HepG2 (cell line): ENCODE data around the gene PDCL3. TPM values are rescaled to one million over a fixed set of nuclear protein-coding genes. Genes with fewer than 3 reads are reported as not detected.

Experiments
- ATAC-seq: fragments of 200-7000 bp; cut with Tn5 transposase; 3 replicates; pipeline ENCODE4 v1.9.1; 2020; ENCODE audit warnings: mild to moderate bottlenecking, moderate library complexity
- BruUV-seq: library from RNA; stranded (reverse); fragments of 400-500 nt; replicated peaks from 2 replicates; lab custom pipeline; 2021; lab: Mats Ljungman, UMichigan
- CTCF ChIA-PET: fragments of 300-600 bp; formaldehyde crosslinking; extraction: SDS; loops from one replicate; lab custom pipeline; 2021; ENCODE audit warnings: low total read pairs, inconsistent platforms, low intra/inter-chr PET ratio; lab: Yijun Ruan, JAX
- POLR2A ChIA-PET: fragments of 350-600 bp; sonication (Branson Sonifier 250); formaldehyde crosslinking; loops from one replicate; lab custom pipeline; 2020; ENCODE audit warnings: antibody characterized with exemption, inconsistent platforms; lab: Yijun Ruan, JAX
- DNase-seq: peaks from one replicate; pipeline ENCODE4 v3.0.0-alpha.2; 2015; ENCODE audit warnings: low spot score
- FAIRE-seq: peaks from 3 replicates; lab custom pipeline; 2011; peaks lifted over from hg19 to GRCh38; lab: Jason Lieb, UNC
- H2AFZ ChIP-seq: one replicate; pipeline ENCODE4 v1.6.1; 2011; ENCODE audit warnings: low read length, inconsistent platforms
- H3K27ac ChIP-seq: fragments of 300-600 bp; 3 replicates; pipeline ENCODE4 v1.8.0; 2011; ENCODE audit warnings: mixed run types, mild to moderate bottlenecking, mixed read lengths, low read length, inconsistent platforms; ENCODE audit not compliant: insufficient read depth; ENCODE audit errors: extremely low read length
- H3K27me3 ChIP-seq, 2 experiments: fragments of 200-600 bp in 1 of 2; 2 replicates in 1 of 2; 3 replicates in 1 of 2; pipeline versions ENCODE4 v1.6.0 to v1.8.0; 2011; ENCODE audit warnings: low read length in 2 of 2, mild to moderate bottlenecking in 2 of 2, moderate library complexity in 2 of 2, inconsistent platforms in 1 of 2; ENCODE audit not compliant: insufficient read depth in 2 of 2, control insufficient read depth in 1 of 2
- H3K36me3 ChIP-seq, 2 experiments: fragments of 200-600 bp in 1 of 2; replicated peaks in 1 of 2; 2 replicates in 1 of 2; 3 replicates in 1 of 2; pipeline versions ENCODE4 v1.5.1 to v1.8.0; 2011; ENCODE audit warnings: low read length in 2 of 2, inconsistent platforms in 1 of 2; ENCODE audit not compliant: insufficient read depth in 2 of 2, control insufficient read depth in 1 of 2
- H3K4me1 ChIP-seq: 2 replicates; pipeline ENCODE4 v1.5.1; 2012; ENCODE audit warnings: low read length, inconsistent platforms; ENCODE audit not compliant: insufficient read depth
- H3K4me2 ChIP-seq: 2 replicates; pipeline ENCODE4 v1.6.0; 2011; ENCODE audit warnings: low read depth, low read length, inconsistent platforms
- H3K4me3 ChIP-seq, 3 experiments: fragments of 200-600 bp in 1 of 3; sonication (generic), shearing (Covaris generic) in 1 of 3; replicated peaks in 1 of 3; 2 replicates each; pipeline ENCODE4 v1.5.1; 2011 to 2016; ENCODE audit warnings: low read length in 3 of 3, inconsistent platforms in 2 of 3, low read depth in 2 of 3, mild to moderate bottlenecking in 2 of 3, control low read depth in 1 of 3, mixed read lengths in 1 of 3; ENCODE audit not compliant: insufficient read depth in 1 of 3
- H3K79me2 ChIP-seq: one replicate; pipeline ENCODE4 v1.6.1; 2011; ENCODE audit warnings: low read length, inconsistent platforms; ENCODE audit not compliant: insufficient read depth
- H3K9ac ChIP-seq: 2 replicates; pipeline ENCODE4 v1.6.0; 2011; ENCODE audit warnings: mild to moderate bottlenecking, low read depth, low read length, inconsistent platforms; ENCODE audit not compliant: insufficient read depth
- H3K9me3 ChIP-seq: 2 replicates; pipeline ENCODE4 v1.5.1; 2012; ENCODE audit warnings: mild to moderate bottlenecking, low read length
- H4K20me1 ChIP-seq: 2 replicates; pipeline ENCODE4 v1.6.0; 2011; ENCODE audit warnings: inconsistent platforms, mild to moderate bottlenecking, low read length, moderate library complexity; ENCODE audit not compliant: insufficient read depth
- CHCHD3 ChIP-seq: sonication (generic); formaldehyde crosslinking; IDR thresholded peaks from 2 replicates; pipeline ENCODE4 v1.8.0; 2022; ENCODE audit warnings: mild to moderate bottlenecking, missing genetic modification reagents, moderate library complexity
- DPF2 ChIP-seq: sonication (generic); formaldehyde crosslinking; IDR thresholded peaks from 2 replicates; pipeline ENCODE4 v1.4.0; 2020; ENCODE audit warnings: mild to moderate bottlenecking, low read depth, missing genetic modification reagents, borderline replicate concordance
- EZH2 ChIP-seq: conservative IDR thresholded peaks from 2 replicates; pipeline ENCODE4 v1.6.1; 2012; ENCODE audit warnings: mild to moderate bottlenecking, low read depth, low read length, moderate library complexity
- FOXA3 ChIP-seq: IDR thresholded peaks from 2 replicates; pipeline ENCODE4 v1.6.1; 2016; ENCODE audit warnings: missing genetic modification reagents, missing compliant biosample characterization
- ISX ChIP-seq: sonication (generic); formaldehyde crosslinking; conservative IDR thresholded peaks from 2 replicates; pipeline ENCODE4 v1.5.0; 2020; ENCODE audit warnings: missing genetic modification reagents
- KDM3A ChIP-seq: IDR thresholded peaks from 2 replicates; pipeline ENCODE4 v1.6.1; 2018; ENCODE audit warnings: low read depth, missing compliant biosample characterization
- NFYC ChIP-seq: IDR thresholded peaks from 2 replicates; pipeline ENCODE4 v1.6.1; 2016; ENCODE audit warnings: missing genetic modification reagents, missing compliant biosample characterization
- NR0B2 ChIP-seq: sonication (generic); formaldehyde crosslinking; IDR thresholded peaks from 2 replicates; pipeline ENCODE4 v1.4.0; 2020; ENCODE audit warnings: mild to moderate bottlenecking, missing genetic modification reagents
- SOX6 ChIP-seq, 2 experiments: fragments of 450-650 bp in 1 of 2; sonication (generic) in 1 of 2; formaldehyde crosslinking in 1 of 2; IDR thresholded peaks; 2 replicates each; pipeline versions ENCODE4 v1.4.0 to v1.6.1; 2017 to 2020; ENCODE audit warnings: antibody characterized with exemption in 1 of 2, mild to moderate bottlenecking in 1 of 2, missing genetic modification reagents in 1 of 2
- YEATS4 ChIP-seq: sonication (generic); formaldehyde crosslinking; IDR thresholded peaks from 2 replicates; pipeline ENCODE4 v1.4.0; 2020; ENCODE audit warnings: missing genetic modification reagents, borderline replicate concordance
- ZKSCAN1 ChIP-seq: fragments of 150-350 bp; IDR thresholded peaks from 2 replicates; pipeline ENCODE4 v1.6.1; 2014; ENCODE audit warnings: low read length
- ZNF484 ChIP-seq: sonication (generic); formaldehyde crosslinking; IDR thresholded peaks from 2 replicates; pipeline ENCODE4 v1.5.1; 2020; ENCODE audit warnings: mild to moderate bottlenecking, low read depth, missing genetic modification reagents, borderline replicate concordance
- ZNF512B ChIP-seq: sonication (generic); formaldehyde crosslinking; IDR thresholded peaks from 2 replicates; pipeline ENCODE4 v1.5.1; 2020; ENCODE audit warnings: missing genetic modification reagents, mild to moderate bottlenecking, borderline replicate concordance
- ZNF784 ChIP-seq: sonication (generic); formaldehyde crosslinking; IDR thresholded peaks from 2 replicates; pipeline ENCODE4 v1.5.1; 2020; ENCODE audit warnings: missing genetic modification reagents, mild to moderate bottlenecking, borderline replicate concordance
- ZNF841 ChIP-seq: sonication (generic); formaldehyde crosslinking; IDR thresholded peaks from 2 replicates; pipeline ENCODE4 v1.8.1; 2023; ENCODE audit warnings: missing genetic modification reagents, borderline replicate concordance
- WGBS: methylation state at CpG from one replicate; pipeline ENCODE4 v1.1.6; 2017; ENCODE audit warnings: low lambda C conversion rate; 5-methylcytosine and 5-hydroxymethylcytosine counted together
- in situ Hi-C: cut with HindIII; loops from 2 replicates; pipeline ENCODE4 v1.10.0; 2017; ENCODE audit warnings: low pct_unique_long_range_greater_than_20kb; ENCODE audit not compliant: extremely low pct_ligation_motif_present
- intact Hi-C: fragments of 100-400 bp; cut with micrococcal nuclease; formaldehyde crosslinking; loops from one replicate; pipeline ENCODE4 v1.10.0; 2022; ENCODE audit not compliant: unreplicated experiment
- polyA plus RNA-seq, 8 experiments: library from polyadenylated mRNA; depleted of rRNA in 3 of 8; stranded (reverse) in 7 of 8; unstranded in 1 of 8; fragments of >200 nt; fragmentation: Illumina TruSeq in 4 of 8; extraction: Trizol in 4 of 8; gene quantifications; 2 replicates each; pipeline versions ENCODE4 v1.2.1 to v1.2.3, GENCODE V29; 2011 to 2016; ENCODE audit warnings: low read depth in 4 of 8, missing spikeins in 1 of 8, mixed read lengths in 1 of 8; ENCODE audit not compliant: insufficient read depth in 1 of 8
- total RNA-seq, 5 experiments: library from RNA; depleted of rRNA; stranded (reverse); fragments of >200 nt; fragmentation: Illumina TruSeq; extraction: Trizol; gene quantifications; 2 replicates each; pipeline ENCODE4 v1.2.3, GENCODE V29; 2016; ENCODE audit warnings: low read depth in 1 of 5
- TF ChIP-seq, protein P1 (sequence below): IDR thresholded peaks from 2 replicates; pipeline ENCODE4 v1.6.1; 2016; ENCODE audit warnings: mild to moderate bottlenecking, missing biosample characterization, missing genetic modification reagents

Gene PDCL3
- total and polyA plus RNA-seq, 2 of the 13 experiments (the other 11 are each of a cell fraction or from before 2014, with no cell fraction given): 14.4 to 24.4 TPM

DNA sequence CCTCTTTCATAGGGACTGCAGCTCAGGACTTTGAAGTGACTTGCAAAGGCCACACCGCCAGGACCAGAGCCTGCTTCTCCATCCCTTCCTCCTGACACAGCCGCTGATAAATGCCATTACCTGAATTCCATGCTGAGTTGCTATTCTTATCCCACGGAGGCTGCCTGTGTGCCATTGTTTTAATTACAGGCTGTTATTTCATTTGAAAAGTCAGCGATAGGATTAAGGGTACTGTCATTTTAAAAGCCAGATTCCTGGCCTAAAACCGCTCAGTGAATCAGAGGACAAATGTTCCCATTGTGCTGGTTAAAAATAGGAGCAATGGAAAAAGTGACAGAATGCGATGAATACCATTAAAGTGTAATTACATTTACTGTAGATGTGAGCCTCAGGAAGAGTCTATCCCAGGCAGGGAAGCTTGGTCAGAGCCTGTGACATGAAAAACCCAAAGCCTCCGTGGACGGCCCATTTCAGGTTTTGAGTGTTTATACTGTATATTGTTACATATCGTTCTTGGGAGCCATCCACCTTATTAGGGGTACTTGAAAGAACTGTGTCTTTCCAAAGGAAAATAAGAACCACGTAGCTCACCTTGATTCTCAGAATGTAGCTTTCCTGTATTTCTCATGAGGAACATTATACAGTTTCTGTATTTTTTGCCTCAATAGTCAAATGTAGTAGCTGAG lies 41.3 kb downstream of the PDCL3 start (continued):
- TF ChIP-seq ISX (CRISPR knock-in tag) (no peak), NR0B2 (no peak), ZNF484 (CRISPR knock-in tag) (no peak), ZKSCAN1 (no peak), ZNF784 (CRISPR knock-in tag) (no peak)
- TF ChIP-seq, all 625 proteins: peak for 0

DNA sequence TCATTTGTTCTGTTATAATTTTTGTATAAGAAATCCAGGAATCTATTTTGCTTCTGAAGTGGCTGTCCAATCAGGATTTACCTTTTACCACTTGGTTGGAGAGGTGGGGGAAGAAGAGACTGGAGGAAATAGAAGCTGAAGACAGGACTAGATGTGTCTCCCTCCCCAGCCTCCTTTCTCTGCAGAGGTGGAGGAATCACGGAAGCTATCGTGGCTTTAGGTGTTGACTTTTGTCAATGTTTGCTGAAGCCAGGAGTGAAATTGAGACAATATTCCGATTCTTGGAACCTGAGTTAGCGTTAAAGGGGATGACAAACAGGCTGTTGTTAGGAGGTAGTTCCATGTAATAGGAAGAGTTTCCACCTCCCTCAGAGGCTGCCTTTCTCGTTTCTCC lies 43.5 kb downstream of the PDCL3 start:
- no TSS peak for BruUV-seq
- Histone ChIP-seq H3K79me2 (no peaks in the 10 kb centered on the region), H3K4me1 (peaks cover 19% of the 10 kb centered on the region), H3K27ac (no peak overlapping the region), H3K9me3 (no peaks in the 10 kb centered on the region), H3K36me3 (no peaks in the 10 kb centered on the region), H2AFZ (no peak overlapping the region), H3K27me3 (peaks cover 0 to 28% of the 10 kb centered on the region in 2 experiments; a peak in 3 of 5 replicates), H3K4me2 (peak overlapping the region; percentile 81), H3K9ac (no peak overlapping the region), H4K20me1 (no peaks in the 10 kb centered on the region), H3K4me3 (peak overlapping the region in 2 of 3 experiments; percentile 13 to 26; a peak in 2 of 6 replicates)
- FAIRE-seq (no peak), ATAC-seq (peak; percentile 26), DNase-seq (peak; percentile 36)
- 0% methylated on average over 5 of the region's 5 CpGs for WGBS
- ChIA-PET POLR2A (interaction anchor here (0.8 to 1.0 kb wide), 2 partner anchors 174 to 396 kb away, joined by 3 read pairs; partner anchors contain the start of gene RPL31), CTCF (interaction anchor here (1.1 to 3.3 kb wide), 2 partner anchors 11 to 379 kb away, joined by 3 to 31 read pairs; no protein-coding TSS in a partner anchor)
- in situ Hi-C loops: no loop called here
- intact Hi-C loops: loop anchor here (1.0 kb wide), 1 partner anchor 378 kb away; no protein-coding TSS in a partner anchor
- no peak for TF ChIP-seq NFYC
- 0 out of 2 replicates have a peak, but pooled peaks have one; percentile 22 for TF ChIP-seq CHCHD3 (CRISPR knock-in tag)
- TF ChIP-seq FOXA3: peak; percentile 75
- TF ChIP-seq ZNF841: no peak
- TF ChIP-seq, protein P1, sequence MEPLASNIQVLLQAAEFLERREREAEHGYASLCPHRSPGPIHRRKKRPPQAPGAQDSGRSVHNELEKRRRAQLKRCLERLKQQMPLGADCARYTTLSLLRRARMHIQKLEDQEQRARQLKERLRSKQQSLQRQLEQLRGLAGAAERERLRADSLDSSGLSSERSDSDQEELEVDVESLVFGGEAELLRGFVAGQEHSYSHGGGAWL (CRISPR knock-in tag): no peak
- peak; percentile 30; the same call in 1 of the 2 replicates for TF ChIP-seq ZNF512B (CRISPR knock-in tag)
- TF ChIP-seq YEATS4 (CRISPR knock-in tag): no peak
- TF ChIP-seq EZH2: no peak
- TF ChIP-seq KDM3A (CRISPR knock-in tag): no peak
- 0 out of 2 replicates have a peak, but pooled peaks have one; percentile 3 for TF ChIP-seq DPF2 (CRISPR knock-in tag)
- TF ChIP-seq SOX6 (IDR thresholded peaks at IDR 0.05): no peak
- TF ChIP-seq SOX6 (CRISPR knock-in tag; IDR thresholded peaks at IDR 0.05): 0 out of 2 replicates have a peak, but pooled peaks have one; percentile 42
